Hindlimb muscle (tissue), 1 donor: ENCODE results near the gene P4HA1. TPM values are rescaled to one million over a fixed set of nuclear protein-coding genes. Genes with fewer than 3 reads are reported as not detected.

Experiments used
- DNase-seq: peaks from one replicate; pipeline ENCODE4 v3.0.0-alpha.2; 2013
- polyA plus RNA-seq: library from polyadenylated mRNA; unstranded; fragments of 120-200 nt; gene quantifications from one replicate; pipeline ENCODE4 v1.2.1, GENCODE V29; 2013; ENCODE audit not compliant: insufficient read length

Gene P4HA1
- polyA plus RNA-seq, 1 donor = 39.0 TPM

- DNase-seq = peak; percentile 38
Measured at GRCh38 chr10:73093922-73094850, 2.5 kb downstream of the P4HA1 start.

DNA sequence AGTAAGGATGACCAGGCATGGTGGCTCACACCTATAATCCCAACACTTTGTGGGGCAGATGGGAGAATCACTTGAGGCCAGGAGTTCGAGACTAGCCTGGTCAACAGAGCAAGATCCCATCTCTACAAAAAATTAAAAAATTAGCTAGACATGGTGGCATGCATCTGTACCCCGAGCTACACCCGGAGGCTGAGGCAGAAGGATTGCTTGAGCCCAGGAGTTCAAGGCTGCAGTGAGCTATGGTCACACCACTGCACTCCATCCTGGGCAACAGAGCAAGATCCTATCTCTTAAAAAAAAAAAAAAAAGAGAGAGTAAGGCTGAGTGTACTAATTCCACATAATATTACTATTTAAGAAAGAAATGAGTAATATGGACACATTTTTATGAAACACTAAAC lies 3.8 kb downstream of the P4HA1 start:
- DNase-seq = no peak

DNA sequence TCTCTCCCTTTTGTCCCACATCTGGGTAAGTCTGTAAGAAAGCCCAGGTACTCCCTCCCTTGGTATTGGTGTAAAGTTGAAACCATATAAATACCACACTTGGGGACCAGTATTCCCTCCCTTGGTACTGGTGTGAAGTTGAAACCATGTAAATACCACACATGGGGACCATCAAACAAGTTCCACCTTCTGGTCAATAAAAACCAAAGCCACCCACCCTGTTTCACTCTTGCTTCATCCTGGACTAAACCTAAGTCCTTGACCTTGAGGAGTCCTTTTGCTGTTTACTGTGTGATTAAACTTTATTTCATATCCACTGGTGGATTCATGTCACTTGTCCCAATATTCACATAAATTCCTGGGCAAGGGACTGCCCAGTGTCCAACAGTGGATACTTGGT lies 8.4 kb downstream of the P4HA1 start:
- no peak for DNase-seq

GRCh38 chr10:73086816-73087215 lies 9.8 kb downstream of the P4HA1 start:
- DNase-seq = no peak

- DNase-seq = no peak
Measured at GRCh38 chr10:73084209-73084608, 12.5 kb downstream of the P4HA1 start.

- DNase-seq = no peak
Measured at GRCh38 chr10:73083221-73083620, 13.4 kb downstream of the P4HA1 start.

GRCh38 chr10:73079779-73080541 lies 16.7 kb downstream of the P4HA1 start:
- DNase-seq = no peak

DNA sequence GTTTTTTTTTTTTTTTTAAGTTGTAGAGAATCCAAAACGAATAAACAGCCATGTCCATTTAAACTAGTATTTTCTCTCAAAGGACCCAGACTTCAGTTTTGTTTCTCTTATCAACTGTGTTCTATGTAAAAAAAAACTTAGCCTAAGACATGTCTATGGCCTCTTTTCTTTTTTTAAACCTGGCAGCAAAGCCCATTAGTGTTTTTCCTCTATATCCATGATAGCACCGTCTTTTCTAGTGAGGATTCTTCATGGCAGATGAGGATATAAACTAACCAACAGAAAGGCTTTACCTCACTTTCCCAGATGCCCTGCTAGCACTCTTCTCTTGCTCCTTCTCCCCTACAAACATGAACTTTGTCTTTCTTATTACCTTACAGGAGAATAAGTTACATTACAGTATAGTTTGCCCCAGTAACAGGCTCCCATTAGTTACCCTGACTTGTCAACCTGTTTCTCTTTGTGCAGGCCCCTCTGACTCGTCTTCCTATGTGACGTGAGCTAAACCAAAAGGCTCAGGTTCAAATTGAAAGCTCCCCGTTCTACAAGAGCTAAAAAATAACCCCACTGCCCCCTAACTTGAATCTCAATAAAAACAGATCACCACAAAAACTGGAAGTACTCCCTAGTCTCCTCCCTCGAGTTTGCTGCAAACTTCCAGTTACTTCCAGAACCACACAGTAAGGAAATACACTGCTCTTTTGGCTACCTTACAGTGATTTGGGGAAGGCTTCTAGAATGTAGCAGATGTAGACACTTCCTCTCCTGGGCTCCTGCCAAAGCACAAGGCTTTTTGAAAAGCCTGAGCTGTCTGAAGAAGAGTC lies 20.1 kb downstream of the P4HA1 start:
- DNase-seq = peak; percentile 88

DNA sequence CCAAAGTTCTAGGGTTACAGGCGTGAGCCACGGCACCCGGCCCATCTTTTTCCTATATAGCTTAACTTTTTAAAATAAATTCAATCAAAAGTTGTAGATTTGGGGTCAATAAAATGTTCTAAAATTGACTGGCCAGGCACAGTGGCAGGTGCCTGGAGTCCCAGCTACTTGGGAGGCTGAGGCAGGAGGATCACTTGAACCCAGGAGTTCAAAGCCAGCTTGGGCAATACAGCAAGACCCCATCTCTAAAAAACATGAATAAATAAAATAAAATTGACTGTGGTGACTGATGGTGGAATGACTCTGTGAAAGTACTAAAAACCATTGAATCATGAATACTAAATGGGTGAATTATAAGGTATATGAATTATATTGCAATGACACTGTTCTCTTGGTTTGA lies 20.8 kb downstream of the P4HA1 start:
- no peak for DNase-seq

- DNase-seq = no peak
Measured at GRCh38 chr10:73073627-73074026, 23.0 kb downstream of the P4HA1 start.

- DNase-seq = no peak
Measured at GRCh38 chr10:73065441-73065840, 31.2 kb downstream of the P4HA1 start.

DNA sequence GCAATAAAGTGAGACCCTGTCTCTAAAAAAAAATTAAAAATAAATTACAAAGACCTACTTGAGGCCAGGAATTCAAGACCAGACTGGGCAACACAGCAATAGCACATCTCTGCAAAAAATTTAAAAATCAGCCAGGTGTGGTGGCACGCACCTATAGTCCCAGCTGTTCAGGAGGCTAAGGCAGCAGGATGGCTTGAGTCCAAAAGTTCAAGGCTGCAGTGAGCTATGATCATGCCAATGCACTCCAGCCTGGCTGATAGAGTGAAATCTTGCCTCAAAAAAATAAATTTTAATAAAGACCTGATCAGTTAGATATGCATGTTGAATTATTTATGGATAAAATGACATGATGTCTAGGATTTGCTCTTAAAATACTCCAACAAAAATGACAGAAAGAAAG lies 34.9 kb downstream of the P4HA1 start:
- no peak for DNase-seq

GRCh38 chr10:73060738-73061635 lies 35.7 kb downstream of the P4HA1 start:
- no peak for DNase-seq

- DNase-seq = no peak
Measured at GRCh38 chr10:73060173-73060572, 36.5 kb downstream of the P4HA1 start.

GRCh38 chr10:73058057-73058591 lies 38.5 kb downstream of the P4HA1 start:
- DNase-seq = no peak

DNA sequence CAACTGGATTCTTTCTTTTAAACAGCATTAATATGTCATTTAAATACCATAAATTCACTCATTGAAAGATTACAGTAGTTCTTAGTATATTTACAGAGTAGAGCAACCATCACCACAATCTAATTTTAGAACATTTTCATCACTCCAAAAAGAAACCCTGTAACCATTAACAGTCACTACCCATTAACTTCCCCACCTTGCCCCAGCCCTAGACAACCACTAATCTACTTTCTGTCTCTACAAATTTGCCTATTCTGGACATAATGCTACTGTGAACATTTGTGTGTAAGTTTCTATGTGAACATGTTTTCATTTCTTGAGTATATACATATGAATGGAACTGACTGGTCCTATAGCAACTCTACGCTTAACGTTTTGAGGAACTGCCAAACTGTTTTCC lies 42.4 kb downstream of the P4HA1 start:
- DNase-seq = no peak

GRCh38 chr10:73053275-73053674 lies 43.4 kb downstream of the P4HA1 start:
- no peak for DNase-seq

GRCh38 chr10:73044378-73045285 lies 52.0 kb downstream of the P4HA1 start:
- DNase-seq = peak; percentile 39

DNA sequence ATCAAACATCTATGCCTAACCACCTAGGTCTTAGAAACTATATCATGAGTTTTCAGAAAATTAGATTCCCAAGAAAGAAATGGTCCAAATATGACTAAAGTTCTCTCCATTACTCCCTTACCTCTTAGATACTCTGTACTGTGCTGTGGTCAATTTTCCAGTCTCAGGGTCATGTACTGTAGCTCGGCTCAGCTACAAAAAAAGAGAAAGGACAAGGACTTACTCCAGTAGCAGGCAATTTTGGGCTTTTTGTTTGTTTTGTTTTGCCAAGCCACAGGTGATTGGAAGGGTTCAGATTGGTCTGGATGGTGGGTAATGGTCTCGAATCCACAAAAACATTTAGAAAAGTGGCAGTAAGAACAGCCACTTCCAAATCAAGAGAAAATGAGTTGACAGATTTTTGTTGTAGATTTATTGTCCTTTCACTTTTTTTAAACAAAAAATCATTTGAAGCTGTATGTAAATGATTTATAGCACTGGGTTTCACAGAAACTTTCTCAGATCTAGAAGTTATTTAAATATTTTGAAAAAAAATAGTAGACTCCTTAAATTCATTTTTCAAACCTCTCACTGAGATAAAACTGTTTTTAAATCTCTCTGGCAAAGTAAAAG lies 52.8 kb downstream of the P4HA1 start:
- no peak for DNase-seq

- no peak for DNase-seq
Measured at GRCh38 chr10:73043319-73043718, 53.3 kb downstream of the P4HA1 start.
